Body of pancreas (tissue), 4 donors: Measurements from ENCODE around the gene SAMD8.

Experiments used
- POLR2A ChIP-seq, 3 donors: fragments of 450-650 bp; IDR thresholded peaks; one replicate each; pipeline ENCODE4 v1.6.1; 2016; ENCODE audit warnings: antibody characterized with exemption in 3 of 3, mild to moderate bottlenecking in 2 of 3
- TF ChIP-seq, protein P1 (sequence below), 7 experiments: fragments of 450-650 bp in 4 of 7; fragments of 200-600 bp in 3 of 7; sonication (generic) in 3 of 7; IDR thresholded peaks; one replicate each; pipeline ENCODE4 v1.5.1; 2016 to 2019; ENCODE audit warnings: antibody characterized with exemption in 7 of 7

DNA sequence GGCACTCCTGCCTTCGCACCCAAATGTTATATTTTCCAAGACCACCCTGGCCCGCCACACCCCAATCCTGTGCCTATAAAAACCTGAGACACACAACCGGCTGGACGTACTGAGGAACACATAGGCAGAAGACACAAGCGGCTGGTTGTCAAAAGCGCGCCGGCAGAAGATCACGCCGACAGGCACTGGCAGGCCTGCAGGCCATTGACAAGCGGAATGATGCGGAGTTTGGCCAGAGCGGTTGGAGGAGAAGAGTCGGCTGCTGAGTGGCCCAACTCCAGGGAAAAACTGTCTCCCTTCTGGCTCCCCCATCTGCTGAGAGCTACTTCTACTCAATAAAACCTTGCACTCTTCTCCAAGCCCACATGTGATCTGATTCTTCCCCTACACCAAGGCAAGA is 39.7 kb upstream of the SAMD8 start:
- TF ChIP-seq, protein P1, sequence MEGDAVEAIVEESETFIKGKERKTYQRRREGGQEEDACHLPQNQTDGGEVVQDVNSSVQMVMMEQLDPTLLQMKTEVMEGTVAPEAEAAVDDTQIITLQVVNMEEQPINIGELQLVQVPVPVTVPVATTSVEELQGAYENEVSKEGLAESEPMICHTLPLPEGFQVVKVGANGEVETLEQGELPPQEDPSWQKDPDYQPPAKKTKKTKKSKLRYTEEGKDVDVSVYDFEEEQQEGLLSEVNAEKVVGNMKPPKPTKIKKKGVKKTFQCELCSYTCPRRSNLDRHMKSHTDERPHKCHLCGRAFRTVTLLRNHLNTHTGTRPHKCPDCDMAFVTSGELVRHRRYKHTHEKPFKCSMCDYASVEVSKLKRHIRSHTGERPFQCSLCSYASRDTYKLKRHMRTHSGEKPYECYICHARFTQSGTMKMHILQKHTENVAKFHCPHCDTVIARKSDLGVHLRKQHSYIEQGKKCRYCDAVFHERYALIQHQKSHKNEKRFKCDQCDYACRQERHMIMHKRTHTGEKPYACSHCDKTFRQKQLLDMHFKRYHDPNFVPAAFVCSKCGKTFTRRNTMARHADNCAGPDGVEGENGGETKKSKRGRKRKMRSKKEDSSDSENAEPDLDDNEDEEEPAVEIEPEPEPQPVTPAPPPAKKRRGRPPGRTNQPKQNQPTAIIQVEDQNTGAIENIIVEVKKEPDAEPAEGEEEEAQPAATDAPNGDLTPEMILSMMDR (IDR thresholded peaks at IDR 0.05) = no peak
- TF ChIP-seq POLR2A (IDR thresholded peaks at IDR 0.05) = no peak
